CD14-positive monocyte (primary cell): Measurements from ENCODE around the gene GALNT17. TPM values are rescaled to one million over a fixed set of nuclear protein-coding genes. Genes with fewer than 3 reads are reported as not detected.

Experiments used
- DNase-seq, 3 donors: peaks; one replicate each; pipeline ENCODE4 v3.0.0-alpha.2; 2011 to 2022
- H2AFZ ChIP-seq: 2 replicates; pipeline ENCODE4 v1.6.0; 2012; ENCODE audit warnings: mild to moderate bottlenecking, low read depth, low read length, inconsistent platforms; ENCODE audit not compliant: insufficient read depth, poor library complexity, severe bottlenecking
- H3K27ac ChIP-seq, 2 donors: 1 replicate in 1 of 2; 2 replicates in 1 of 2; pipeline ENCODE4 v1.5.1; 2012 to 2013; ENCODE audit warnings: low read length in 2 of 2, control low read depth in 1 of 2, inconsistent platforms in 1 of 2, low read depth in 1 of 2, mild to moderate bottlenecking in 1 of 2
- H3K27me3 ChIP-seq, 2 donors: one replicate each; pipeline versions ENCODE4 v1.6.0 to v1.6.1; 2011 to 2013; ENCODE audit warnings: low read length in 2 of 2; ENCODE audit not compliant: control insufficient read depth in 2 of 2, insufficient read depth in 2 of 2
- H3K36me3 ChIP-seq, 2 donors: replicated peaks in 1 of 2; 1 replicate in 1 of 2; 2 replicates in 1 of 2; pipeline versions ENCODE4 v1.5.1 to v1.6.1; 2012 to 2013; ENCODE audit warnings: low read length in 2 of 2, control low read depth in 1 of 2, inconsistent platforms in 1 of 2, mild to moderate bottlenecking in 1 of 2; ENCODE audit not compliant: insufficient read depth in 2 of 2, control insufficient read depth in 1 of 2
- H3K4me1 ChIP-seq, 2 donors: 1 replicate in 1 of 2; 2 replicates in 1 of 2; pipeline versions ENCODE4 v1.5.1 to v1.6.1; 2012 to 2013; ENCODE audit warnings: low read length in 2 of 2, control low read depth in 1 of 2, inconsistent platforms in 1 of 2, mild to moderate bottlenecking in 1 of 2, moderate library complexity in 1 of 2; ENCODE audit not compliant: insufficient read depth in 2 of 2, control insufficient read depth in 1 of 2
- H3K4me2 ChIP-seq: replicated peaks from 2 replicates; pipeline ENCODE3; 2012; ENCODE audit warnings: low read length, moderate library complexity, mild to moderate bottlenecking; ENCODE audit not compliant: poor library complexity, severe bottlenecking; ENCODE audit errors: extremely low read depth
- H3K4me3 ChIP-seq, 3 experiments: fragments of 200-600 bp in 1 of 3; sonication (generic) in 1 of 3; replicated peaks in 1 of 3; 1 replicate in 2 of 3; 2 replicates in 1 of 3; pipeline ENCODE4 v1.5.1; 2011 to 2013; ENCODE audit warnings: low read length in 3 of 3, mild to moderate bottlenecking in 3 of 3, control low read depth in 2 of 3, low read depth in 2 of 3, inconsistent platforms in 1 of 3, moderate library complexity in 1 of 3
- H3K79me2 ChIP-seq: 2 replicates; pipeline ENCODE4 v1.6.0; 2012; ENCODE audit warnings: mild to moderate bottlenecking, control low read depth, inconsistent platforms, low read length, moderate library complexity; ENCODE audit not compliant: insufficient read depth
- H3K9ac ChIP-seq: 2 replicates; pipeline ENCODE4 v1.6.0; 2017; ENCODE audit warnings: low read length, mild to moderate bottlenecking; ENCODE audit not compliant: insufficient read depth, poor library complexity, severe bottlenecking
- H3K9me3 ChIP-seq, 2 donors: replicated peaks in 1 of 2; 1 replicate in 1 of 2; 2 replicates in 1 of 2; pipeline versions ENCODE4 v1.5.1 to v1.6.1; 2012 to 2013; ENCODE audit warnings: low read length in 2 of 2, control low read depth in 1 of 2; ENCODE audit not compliant: control insufficient read depth in 1 of 2, insufficient read depth in 1 of 2
- H4K20me1 ChIP-seq: 2 replicates; pipeline ENCODE4 v1.6.0; 2012; ENCODE audit warnings: mild to moderate bottlenecking, low read length, control low read depth, moderate library complexity; ENCODE audit not compliant: insufficient read depth
- H3K27ac Mint-ChIP-seq, 7 donors: one replicate each; pipeline ENCODE4 v1.8.0; 2020; ENCODE audit warnings: mild to moderate bottlenecking in 7 of 7, mixed read lengths in 7 of 7, moderate library complexity in 6 of 7, inconsistent platforms in 2 of 7
- H3K27me3 Mint-ChIP-seq, 3 donors: one replicate each; pipeline ENCODE4 v1.8.0; 2021 to 2022; ENCODE audit warnings: low read depth in 3 of 3, mild to moderate bottlenecking in 3 of 3, mixed read lengths in 3 of 3, moderate library complexity in 3 of 3, inconsistent platforms in 1 of 3
- H3K36me3 Mint-ChIP-seq, 2 donors: one replicate each; pipeline ENCODE4 v1.8.0; 2020; ENCODE audit warnings: mixed read lengths in 2 of 2, inconsistent platforms in 1 of 2, mild to moderate bottlenecking in 1 of 2
- H3K4me1 Mint-ChIP-seq: one replicate; pipeline ENCODE4 v1.8.0; 2020; ENCODE audit warnings: mild to moderate bottlenecking, mixed read lengths
- H3K4me3 Mint-ChIP-seq, 2 donors: one replicate each; pipeline ENCODE4 v1.8.0; 2020; ENCODE audit warnings: mild to moderate bottlenecking in 2 of 2, mixed read lengths in 2 of 2, moderate library complexity in 1 of 2
- H3K9me3 Mint-ChIP-seq, 7 donors: one replicate each; pipeline ENCODE4 v1.8.0; 2020 to 2022; ENCODE audit warnings: mixed read lengths in 7 of 7, mild to moderate bottlenecking in 6 of 7, moderate library complexity in 6 of 7, inconsistent platforms in 2 of 7
- WGBS: methylation state at CpG from one replicate; pipeline ENCODE4 v1.1.5; 2013; ENCODE audit warnings: missing lambda C conversion rate; ENCODE audit not compliant: insufficient coverage; 5-methylcytosine and 5-hydroxymethylcytosine counted together
- intact Hi-C, 2 donors: fragments of 100-400 bp; cut with micrococcal nuclease; formaldehyde crosslinking; loops; one replicate each; pipeline versions ENCODE4 v1.15.0 to v1.15.1; 2023
- polyA plus RNA-seq, 3 donors: library from polyadenylated mRNA; depleted of rRNA in 1 of 3; unstranded in 2 of 3; stranded (reverse) in 1 of 3; fragments of 300-500 nt in 2 of 3; fragments of >200 nt in 1 of 3; fragmentation: Illumina TruSeq in 2 of 3; gene quantifications; 1 replicate in 2 of 3; 2 replicates in 1 of 3; pipeline ENCODE4 v1.2.3, GENCODE V29; 2012 to 2021
- TF ChIP-seq, protein P1 (sequence below): fragments of 200-600 bp; IDR thresholded peaks from one replicate; pipeline ENCODE4 v1.8.0; 2022; ENCODE audit warnings: antibody characterized with exemption, mild to moderate bottlenecking

The GALNT17 gene
- polyA plus RNA-seq, 3 donors, result not detected

GRCh38 chr7:71173955-71174354 lies 42.0 kb downstream of the GALNT17 start:
- TF ChIP-seq, protein P1, sequence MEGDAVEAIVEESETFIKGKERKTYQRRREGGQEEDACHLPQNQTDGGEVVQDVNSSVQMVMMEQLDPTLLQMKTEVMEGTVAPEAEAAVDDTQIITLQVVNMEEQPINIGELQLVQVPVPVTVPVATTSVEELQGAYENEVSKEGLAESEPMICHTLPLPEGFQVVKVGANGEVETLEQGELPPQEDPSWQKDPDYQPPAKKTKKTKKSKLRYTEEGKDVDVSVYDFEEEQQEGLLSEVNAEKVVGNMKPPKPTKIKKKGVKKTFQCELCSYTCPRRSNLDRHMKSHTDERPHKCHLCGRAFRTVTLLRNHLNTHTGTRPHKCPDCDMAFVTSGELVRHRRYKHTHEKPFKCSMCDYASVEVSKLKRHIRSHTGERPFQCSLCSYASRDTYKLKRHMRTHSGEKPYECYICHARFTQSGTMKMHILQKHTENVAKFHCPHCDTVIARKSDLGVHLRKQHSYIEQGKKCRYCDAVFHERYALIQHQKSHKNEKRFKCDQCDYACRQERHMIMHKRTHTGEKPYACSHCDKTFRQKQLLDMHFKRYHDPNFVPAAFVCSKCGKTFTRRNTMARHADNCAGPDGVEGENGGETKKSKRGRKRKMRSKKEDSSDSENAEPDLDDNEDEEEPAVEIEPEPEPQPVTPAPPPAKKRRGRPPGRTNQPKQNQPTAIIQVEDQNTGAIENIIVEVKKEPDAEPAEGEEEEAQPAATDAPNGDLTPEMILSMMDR, result no peak
- Histone ChIP-seq H3K36me3 (no peaks in the 10 kb centered on the region), H4K20me1 (no peaks in the 10 kb centered on the region), H3K27me3 (no peaks in the 10 kb centered on the region), H3K79me2 (no peaks in the 10 kb centered on the region), H3K9me3 (peaks cover 51 to 56% of the 10 kb centered on the region in 2 donors), H2AFZ (no peak overlapping the region), H3K4me2 (no peak overlapping the region), H3K9ac (no peak overlapping the region), H3K27ac (no peak overlapping the region), H3K4me3 (no peak overlapping the region), H3K4me1 (no peaks in the 10 kb centered on the region)
- Mint-ChIP-seq H3K36me3 (no peaks in the 10 kb centered on the region), H3K9me3 (peaks cover 3 to 33% (median 18%) of the 10 kb centered on the region in 7 donors), H3K4me3 (no peak overlapping the region), H3K4me1 (no peaks in the 10 kb centered on the region), H3K27me3 (peaks cover 0 to 2% (median under 1%) of the 10 kb centered on the region in 3 donors), H3K27ac (no peak overlapping the region)
- WGBS, result 92% methylated on average over 6 of the region's 7 CpGs
- intact Hi-C loops, result no loop called here
- DNase-seq, result no peak

DNA sequence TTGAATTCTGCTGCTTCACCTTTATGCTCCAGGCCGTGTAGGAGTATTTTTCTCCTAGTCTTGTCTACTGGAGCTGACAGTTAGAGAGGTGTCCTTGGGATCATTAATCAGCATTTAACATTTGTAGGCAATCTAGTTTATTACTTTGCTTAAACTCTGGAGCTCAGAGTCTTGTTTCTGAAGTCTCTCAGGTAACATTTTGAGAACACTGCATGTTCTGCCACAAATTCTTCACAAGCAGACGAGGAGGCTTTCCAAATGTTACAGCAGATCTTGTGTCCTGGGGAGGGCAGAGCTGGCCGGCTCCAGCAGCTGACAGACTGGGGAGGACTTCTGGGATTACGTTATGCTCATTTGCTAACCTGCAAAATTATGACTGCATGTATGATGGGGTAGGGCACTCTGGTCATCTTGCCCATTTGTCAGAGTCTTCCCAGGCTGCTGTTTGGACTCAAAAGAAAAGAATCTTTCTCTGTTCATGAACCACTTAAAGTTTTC lies 50.5 kb downstream of the GALNT17 start:
- no peak overlapping the region for H3K27ac Mint-ChIP-seq
- H3K9me3 Mint-ChIP-seq, result peaks cover 11 to 41% (median 29%) of the 10 kb centered on the region in 7 donors
- DNase-seq, result no peak
- H3K4me1 Mint-ChIP-seq, result no peaks in the 10 kb centered on the region
- no peaks in the 10 kb centered on the region for H3K36me3 Mint-ChIP-seq
- Histone ChIP-seq H3K36me3 (no peaks in the 10 kb centered on the region), H2AFZ (no peak overlapping the region), H3K4me3 (no peak overlapping the region), H3K79me2 (no peaks in the 10 kb centered on the region), H3K27ac (no peak overlapping the region), H3K4me2 (no peak overlapping the region), H4K20me1 (no peaks in the 10 kb centered on the region), H3K9me3 (peaks cover 51 to 55% of the 10 kb centered on the region in 2 donors), H3K9ac (no peak overlapping the region), H3K27me3 (no peaks in the 10 kb centered on the region), H3K4me1 (no peaks in the 10 kb centered on the region)
- no peak overlapping the region for H3K4me3 Mint-ChIP-seq
- 92% methylated on average over 3 of the region's 4 CpGs for WGBS
- intact Hi-C loops, result no loop called here
- TF ChIP-seq, protein P1, result no peak
- no peaks in the 10 kb centered on the region for H3K27me3 Mint-ChIP-seq
